ENCODE data around the gene C22orf23. TPM values are rescaled to one million over a fixed set of nuclear protein-coding genes. Genes with fewer than 3 reads are reported as not detected.

Gene C22orf23
- total RNA-seq, 2 experiments from 2014 or later = 0.40 to 0.41 TPM

- DNase-seq = no peak
- Mint-ChIP-seq H3K27me3 (no peaks in the 10 kb centered on the region), H3K4me1 (no peaks in the 10 kb centered on the region), H3K4me3 (no peak overlapping the region), H3K9me3 (no peaks in the 10 kb centered on the region), H3K36me3 (peaks cover 2% of the 10 kb centered on the region), H3K27ac (no peak overlapping the region)
These were observed 25.8 kb downstream of the C22orf23 start for GRCh38 chr22:37927637-37927936.

DNA sequence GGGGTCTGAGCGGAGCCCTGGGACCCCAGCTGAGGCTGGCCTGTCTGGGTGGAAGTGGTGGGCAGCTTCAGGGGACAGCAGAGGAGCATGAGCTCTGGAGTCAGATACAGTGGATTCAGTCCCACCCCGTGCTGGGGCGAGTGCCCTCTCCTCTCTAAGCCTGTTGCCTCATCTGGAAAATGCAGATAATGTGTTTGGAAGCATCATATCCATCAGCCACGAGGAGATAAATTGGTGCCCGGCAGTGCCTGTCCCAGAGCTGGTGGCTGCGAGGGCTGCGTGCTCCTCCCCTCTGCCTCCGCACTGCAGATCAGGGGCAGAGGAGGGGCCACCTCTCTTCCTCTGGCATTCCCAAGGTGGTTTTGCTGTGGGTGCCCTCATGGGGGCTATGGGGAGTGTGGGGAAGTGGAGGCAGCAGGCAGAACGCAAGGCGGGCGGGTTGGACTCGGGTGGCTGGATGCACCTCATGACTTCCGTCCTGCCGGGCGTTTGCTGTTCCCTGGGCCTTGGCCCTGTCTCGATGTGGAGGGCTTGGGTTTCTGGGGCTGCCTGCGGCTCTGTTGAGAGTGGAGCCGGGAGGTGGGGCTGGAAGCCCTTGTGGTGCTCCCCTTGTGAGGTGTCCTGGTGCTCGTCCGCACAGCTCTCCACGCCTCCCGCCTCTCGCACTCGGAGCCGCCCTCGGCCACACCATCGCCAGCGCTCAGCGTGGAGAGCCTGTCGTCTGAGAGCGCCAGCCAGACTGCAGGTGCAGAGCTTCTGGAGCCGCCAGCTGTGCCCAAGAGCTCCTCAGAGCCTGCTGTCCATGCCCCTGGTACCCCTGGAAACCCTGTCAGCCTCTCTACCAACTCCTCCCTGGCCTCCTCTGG, 26.4 kb downstream of the C22orf23 start:
- Mint-ChIP-seq H3K27ac (no peak overlapping the region), H3K4me1 (no peaks in the 10 kb centered on the region), H3K27me3 (no peaks in the 10 kb centered on the region), H3K4me3 (no peak overlapping the region), H3K36me3 (peaks cover 2% of the 10 kb centered on the region), H3K9me3 (no peaks in the 10 kb centered on the region)
- no peak for DNase-seq

- Mint-ChIP-seq H3K9me3 (no peaks in the 10 kb centered on the region), H3K4me1 (no peaks in the 10 kb centered on the region), H3K4me3 (no peak overlapping the region), H3K27ac (no peak overlapping the region), H3K27me3 (no peaks in the 10 kb centered on the region), H3K36me3 (peaks cover 2% of the 10 kb centered on the region)
- DNase-seq = no peak
These were observed 27.0 kb downstream of the C22orf23 start for GRCh38 chr22:37926358-37926757.

DNA sequence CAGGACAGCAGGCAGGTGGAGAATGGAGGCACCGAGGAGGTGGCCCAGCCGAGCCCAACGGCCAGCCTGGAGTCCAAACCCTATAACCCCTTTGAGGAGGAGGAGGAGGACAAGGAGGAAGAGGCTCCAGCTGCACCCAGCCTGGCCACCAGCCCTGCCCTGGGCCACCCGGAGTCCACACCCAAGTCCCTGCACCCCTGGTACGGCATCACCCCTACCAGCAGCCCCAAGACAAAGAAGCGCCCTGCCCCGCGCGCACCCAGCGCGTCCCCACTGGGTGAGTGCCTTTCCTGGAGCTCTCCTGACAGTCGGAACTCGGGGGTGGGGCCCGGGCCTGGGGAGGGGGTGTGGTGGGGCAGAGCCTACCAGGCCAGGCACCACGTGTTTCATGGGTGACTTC, 27.6 kb downstream of the C22orf23 start:
- H3K36me3 Mint-ChIP-seq = peaks cover 2% of the 10 kb centered on the region
- H3K4me1 Mint-ChIP-seq = no peaks in the 10 kb centered on the region
- no peak for DNase-seq
- H3K9me3 Mint-ChIP-seq = no peaks in the 10 kb centered on the region
- no peaks in the 10 kb centered on the region for H3K27me3 Mint-ChIP-seq
- no peak overlapping the region for H3K27ac Mint-ChIP-seq
- no peak overlapping the region for H3K4me3 Mint-ChIP-seq

GRCh38 chr22:37925330-37925729, 28.1 kb downstream of the C22orf23 start:
- Mint-ChIP-seq H3K4me1 (no peaks in the 10 kb centered on the region), H3K4me3 (no peak overlapping the region), H3K9me3 (no peaks in the 10 kb centered on the region), H3K27ac (no peak overlapping the region), H3K27me3 (no peaks in the 10 kb centered on the region), H3K36me3 (peaks cover 2% of the 10 kb centered on the region)
- no peak for DNase-seq

- Mint-ChIP-seq H3K27ac (no peak overlapping the region), H3K27me3 (no peaks in the 10 kb centered on the region), H3K9me3 (no peaks in the 10 kb centered on the region), H3K36me3 (peaks cover 6% of the 10 kb centered on the region), H3K4me1 (peaks cover 4% of the 10 kb centered on the region), H3K4me3 (no peak overlapping the region)
- DNase-seq = no peak
These were observed 28.9 kb downstream of the C22orf23 start for GRCh38 chr22:37924386-37925065.

- peaks cover 6% of the 10 kb centered on the region for H3K36me3 Mint-ChIP-seq
- H3K9me3 Mint-ChIP-seq = no peaks in the 10 kb centered on the region
- no peak overlapping the region for H3K27ac Mint-ChIP-seq
- no peak overlapping the region for H3K4me3 Mint-ChIP-seq
- DNase-seq = no peak
- H3K27me3 Mint-ChIP-seq = no peaks in the 10 kb centered on the region
- H3K4me1 Mint-ChIP-seq = peaks cover 4% of the 10 kb centered on the region
These were observed 29.5 kb downstream of the C22orf23 start for GRCh38 chr22:37923927-37924326.

- no peak overlapping the region for H3K27ac Mint-ChIP-seq
- H3K9me3 Mint-ChIP-seq = no peaks in the 10 kb centered on the region
- peaks cover 4% of the 10 kb centered on the region for H3K4me1 Mint-ChIP-seq
- peaks cover 4% of the 10 kb centered on the region for H3K36me3 Mint-ChIP-seq
- DNase-seq = no peak
- no peak overlapping the region for H3K4me3 Mint-ChIP-seq
- no peaks in the 10 kb centered on the region for H3K27me3 Mint-ChIP-seq
These were observed 31.2 kb downstream of the C22orf23 start for GRCh38 chr22:37922191-37922590.

GRCh38 chr22:37920126-37920525, 33.3 kb downstream of the C22orf23 start:
- H3K9me3 Mint-ChIP-seq = no peaks in the 10 kb centered on the region
- no peaks in the 10 kb centered on the region for H3K27me3 Mint-ChIP-seq
- H3K36me3 Mint-ChIP-seq = peaks cover 4% of the 10 kb centered on the region
- H3K27ac Mint-ChIP-seq = peak overlapping the region; percentile 87
- DNase-seq = no peak
- H3K4me3 Mint-ChIP-seq = no peak overlapping the region
- peaks cover 4% of the 10 kb centered on the region for H3K4me1 Mint-ChIP-seq

- Mint-ChIP-seq H3K27ac (no peak overlapping the region), H3K9me3 (no peaks in the 10 kb centered on the region), H3K4me1 (peaks cover 4% of the 10 kb centered on the region), H3K4me3 (no peak overlapping the region), H3K36me3 (peaks cover 4% of the 10 kb centered on the region), H3K27me3 (no peaks in the 10 kb centered on the region)
- no peak for DNase-seq
These were observed 34.7 kb downstream of the C22orf23 start for GRCh38 chr22:37918580-37919270.

- Mint-ChIP-seq H3K4me3 (no peak overlapping the region), H3K27me3 (no peaks in the 10 kb centered on the region), H3K9me3 (no peaks in the 10 kb centered on the region), H3K4me1 (peaks cover 4% of the 10 kb centered on the region), H3K36me3 (peaks cover 4% of the 10 kb centered on the region), H3K27ac (no peak overlapping the region)
- no peak for DNase-seq
These were observed 35.4 kb downstream of the C22orf23 start for GRCh38 chr22:37917874-37918548.

- peaks cover 4% of the 10 kb centered on the region for H3K36me3 Mint-ChIP-seq
- H3K27ac Mint-ChIP-seq = no peak overlapping the region
- no peaks in the 10 kb centered on the region for H3K27me3 Mint-ChIP-seq
- no peaks in the 10 kb centered on the region for H3K9me3 Mint-ChIP-seq
- peaks cover 13% of the 10 kb centered on the region for H3K4me1 Mint-ChIP-seq
- H3K4me3 Mint-ChIP-seq = no peak overlapping the region
- no peak for DNase-seq
These were observed 37.1 kb downstream of the C22orf23 start for GRCh38 chr22:37916311-37916710.

GRCh38 chr22:37913233-37913721, 40.1 kb downstream of the C22orf23 start:
- Mint-ChIP-seq H3K36me3 (peaks cover 3% of the 10 kb centered on the region), H3K27me3 (no peaks in the 10 kb centered on the region), H3K4me3 (no peak overlapping the region), H3K27ac (peak overlapping the region; percentile 34), H3K9me3 (no peaks in the 10 kb centered on the region), H3K4me1 (peaks cover 11% of the 10 kb centered on the region)
- DNase-seq = no peak

DNA sequence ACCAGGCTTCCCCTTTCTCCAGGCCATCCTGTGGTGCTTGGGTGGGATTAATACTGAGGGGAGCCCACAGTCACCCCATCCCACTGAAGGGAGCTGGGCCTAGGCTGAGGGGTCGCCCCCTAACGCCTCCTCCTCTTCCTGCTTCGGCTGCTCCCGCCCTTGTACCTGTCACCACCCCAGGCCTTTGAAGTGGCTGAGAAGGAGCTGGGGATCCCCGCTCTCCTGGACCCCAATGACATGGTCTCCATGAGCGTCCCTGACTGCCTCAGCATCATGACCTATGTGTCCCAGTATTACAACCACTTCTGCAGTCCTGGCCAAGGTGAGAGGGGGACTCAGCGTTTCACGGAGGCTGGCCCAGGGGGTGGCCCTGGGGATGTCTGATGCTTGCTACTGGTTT, 41.2 kb downstream of the C22orf23 start:
- Mint-ChIP-seq H3K36me3 (peaks cover 3% of the 10 kb centered on the region), H3K27me3 (no peaks in the 10 kb centered on the region), H3K27ac (no peak overlapping the region), H3K4me1 (peaks cover 16% of the 10 kb centered on the region), H3K4me3 (no peak overlapping the region), H3K9me3 (no peaks in the 10 kb centered on the region)
- no peak for DNase-seq

- no peak overlapping the region for H3K27ac Mint-ChIP-seq
These were observed 41.7 kb downstream of the C22orf23 start for GRCh38 chr22:37911697-37912096.

More at GRCh38 chr22:37911697-37912096, 41.7 kb downstream of the C22orf23 start:
- Mint-ChIP-seq H3K27me3 (no peaks in the 10 kb centered on the region), H3K9me3 (no peaks in the 10 kb centered on the region), H3K4me3 (no peak overlapping the region), H3K4me1 (peaks cover 16% of the 10 kb centered on the region), H3K36me3 (peaks cover 3% of the 10 kb centered on the region)
- no peak for DNase-seq

Measured in activated naive CD8-positive, alpha-beta T cell treated with anti-CD3 and anti-CD28 coated beads for 36 hours (primary cell).